HG03159 (cell line): ENCODE results near the gene LNX2.

Experiments
- ATAC-seq: cut with Tn5 transposase; IDR thresholded peaks from one replicate; pipeline ENCODE4 v1.9.1; 2021; ENCODE audit warnings: mild to moderate bottlenecking, moderate library complexity; ENCODE audit not compliant: unreplicated experiment

The LNX2 gene

DNA sequence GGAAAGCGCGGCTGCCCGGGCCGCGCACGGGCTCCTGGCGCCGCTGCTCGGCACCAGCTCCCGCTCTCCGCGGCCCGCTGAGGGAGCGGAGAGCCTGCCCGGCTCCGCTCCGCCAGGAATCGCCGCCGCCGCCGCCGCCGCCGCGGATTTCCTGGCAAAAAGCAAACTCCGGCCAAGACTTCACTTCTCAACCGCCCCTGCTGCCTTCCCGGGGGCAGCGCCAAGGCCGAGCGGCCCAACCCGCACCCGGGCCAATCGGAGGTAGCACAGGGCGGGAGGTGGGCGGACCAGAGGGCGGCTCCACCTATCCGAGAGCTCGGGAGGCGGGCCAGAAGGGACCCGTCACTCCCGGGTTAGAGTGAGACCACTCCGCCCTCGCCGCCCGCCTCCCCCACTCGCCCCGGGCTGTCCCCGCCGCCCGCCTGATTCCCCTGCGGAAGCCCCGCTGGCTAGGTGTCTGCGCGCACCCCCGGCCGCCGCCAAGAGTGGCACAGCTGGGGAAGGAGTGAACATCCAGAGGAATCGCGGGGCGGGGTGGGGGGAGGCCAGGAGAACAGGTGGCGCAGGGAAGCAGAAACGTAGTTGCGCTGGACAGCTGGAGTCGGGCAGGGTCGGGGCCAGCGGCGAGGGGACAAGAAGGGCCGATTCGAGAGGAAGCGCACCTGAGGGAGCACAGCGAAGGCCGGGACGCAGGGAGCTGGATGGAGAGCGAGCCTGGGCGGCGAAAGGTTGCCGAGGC, at the start of gene LNX2:
TSS of gene LNX2 (minus strand) at position 153 of the 739 bp plus-strand sequence. CDS start 38,826 bp downstream, outside the sequence.
- peak; percentile 87 for ATAC-seq

DNA sequence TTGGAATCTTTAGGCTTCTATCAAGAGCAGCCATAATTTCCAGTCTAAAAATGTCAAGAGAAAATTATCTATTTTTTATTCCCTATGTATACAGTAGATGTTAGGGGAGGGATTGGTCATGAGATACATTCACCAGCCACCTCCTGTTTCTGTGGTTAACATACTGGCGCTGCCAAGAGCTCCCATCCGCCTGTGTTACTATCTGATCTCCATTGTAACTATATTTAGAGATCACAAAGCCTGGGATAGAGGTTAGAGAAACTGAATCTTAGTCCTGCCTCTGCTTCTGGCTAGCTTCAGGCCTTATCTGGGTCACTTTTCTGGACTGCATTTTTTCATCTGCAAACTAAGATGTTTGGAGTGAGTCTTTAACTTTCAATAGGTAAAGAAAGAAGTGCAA, 47.6 kb upstream of the LNX2 start:
- ATAC-seq, result no peak

DNA sequence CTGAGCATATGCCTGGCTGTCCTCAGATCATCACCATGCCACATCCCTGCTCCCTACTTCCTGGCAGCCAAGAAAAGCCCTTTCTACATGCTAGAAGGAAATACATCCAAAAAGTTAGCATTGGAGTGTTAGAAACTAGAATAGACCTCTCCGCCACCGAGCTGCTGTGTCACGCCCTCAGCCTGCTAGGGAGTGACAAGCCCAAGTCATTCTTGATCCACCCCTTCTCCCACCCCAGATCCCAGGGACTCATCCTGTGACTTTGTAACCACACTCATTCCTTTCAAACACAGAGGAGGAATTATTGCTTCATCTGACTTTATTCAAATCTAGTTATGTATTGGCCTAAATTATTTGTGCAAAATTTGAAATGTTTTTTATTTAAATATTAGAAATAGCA, 46.6 kb upstream of the LNX2 start:
- no peak for ATAC-seq

DNA sequence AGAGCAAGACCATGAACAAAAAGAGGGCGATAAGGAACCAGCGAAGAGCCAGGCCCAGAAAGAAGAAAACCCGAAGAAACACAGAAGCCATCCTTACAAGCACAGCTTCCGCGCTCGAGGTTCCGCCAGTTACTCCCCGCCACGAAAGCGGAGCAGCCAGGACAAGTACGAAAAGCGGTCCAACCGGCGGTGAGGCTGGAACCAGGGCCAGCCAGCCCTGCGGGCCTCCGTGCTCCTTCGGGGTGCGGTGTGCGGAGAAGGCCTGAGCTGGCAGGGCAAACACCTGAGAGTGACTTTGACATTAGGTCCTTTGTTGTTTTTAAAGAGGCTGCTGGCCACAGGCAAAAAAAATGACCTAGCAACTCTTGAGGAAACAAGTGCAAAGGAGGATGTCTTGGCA, 45.4 kb upstream of the LNX2 start:
- no peak for ATAC-seq

GRCh38 chr13:27665333-27665732, 45.0 kb upstream of the LNX2 start:
- no peak for ATAC-seq

DNA sequence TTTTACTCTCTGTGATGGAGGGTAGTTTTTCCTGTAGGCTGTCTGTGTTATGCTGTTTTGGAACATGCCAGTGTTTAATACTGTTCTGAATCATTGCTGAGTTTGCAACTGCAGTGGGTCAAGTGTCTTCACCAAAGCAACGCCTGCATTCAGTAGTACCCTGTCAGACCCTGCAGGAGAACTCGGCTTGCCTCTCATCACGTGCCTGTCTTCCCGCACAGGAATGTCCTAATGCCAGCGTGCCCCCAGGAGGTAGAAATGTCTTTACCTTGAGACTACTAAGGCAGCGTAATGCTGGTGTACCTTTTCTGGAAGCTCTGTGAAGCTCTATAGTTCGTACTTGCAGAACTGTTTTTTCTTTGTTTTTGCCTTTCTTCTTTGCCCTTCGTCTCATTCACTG, 43.6 kb upstream of the LNX2 start:
- ATAC-seq, result no peak

DNA sequence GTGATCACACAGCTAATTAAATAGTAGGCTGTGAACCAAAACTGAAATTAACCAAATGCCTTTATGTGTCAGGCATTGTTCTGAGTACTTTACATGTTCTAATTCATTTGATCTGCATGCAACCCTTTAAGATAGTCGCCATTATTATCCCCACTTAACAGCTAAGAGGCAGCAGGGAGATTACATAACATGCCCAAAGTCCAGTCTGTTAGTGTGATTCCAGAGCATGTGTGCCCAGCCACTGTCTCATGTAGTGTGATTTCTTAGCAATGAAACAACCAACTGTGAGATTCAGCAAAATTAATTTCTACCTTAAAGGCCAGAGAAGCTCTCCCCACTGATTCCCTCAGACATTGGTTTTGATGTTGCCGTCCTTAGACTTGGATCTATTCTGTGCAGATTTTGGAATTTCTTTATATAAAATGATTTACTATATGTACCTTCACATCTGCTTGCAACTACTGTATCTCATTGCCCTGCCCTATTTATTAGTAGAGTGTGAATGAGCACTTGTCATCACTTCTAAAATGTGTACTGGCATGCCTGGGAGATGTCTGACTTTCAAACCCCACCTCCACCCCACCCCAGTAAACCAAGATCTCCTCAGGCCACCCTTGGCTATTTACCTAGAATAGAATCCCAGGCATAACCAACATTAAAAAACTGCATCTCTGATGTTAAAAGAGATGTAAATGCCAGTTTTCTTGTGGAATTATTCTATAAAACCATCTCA, 42.6 kb upstream of the LNX2 start:
- no peak for ATAC-seq

DNA sequence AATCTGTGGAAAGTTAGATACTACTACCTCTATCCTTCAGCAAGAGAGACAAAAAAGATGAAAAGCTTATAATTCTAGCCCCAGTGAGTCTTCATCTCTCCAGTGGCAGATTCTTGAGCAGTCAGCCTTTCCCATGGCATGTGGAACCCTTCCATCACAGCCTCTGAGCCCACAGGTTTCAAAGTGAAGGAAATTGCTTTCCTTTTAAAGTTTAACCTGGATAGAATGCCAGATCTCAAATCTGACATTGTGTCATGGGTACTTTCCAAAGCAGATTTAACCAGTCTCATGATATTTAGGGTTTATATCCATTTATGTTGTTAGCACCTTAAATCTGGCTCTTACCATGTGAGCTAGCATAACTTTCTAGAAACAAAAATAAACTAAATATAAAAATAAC, 40.7 kb upstream of the LNX2 start:
- no peak for ATAC-seq

DNA sequence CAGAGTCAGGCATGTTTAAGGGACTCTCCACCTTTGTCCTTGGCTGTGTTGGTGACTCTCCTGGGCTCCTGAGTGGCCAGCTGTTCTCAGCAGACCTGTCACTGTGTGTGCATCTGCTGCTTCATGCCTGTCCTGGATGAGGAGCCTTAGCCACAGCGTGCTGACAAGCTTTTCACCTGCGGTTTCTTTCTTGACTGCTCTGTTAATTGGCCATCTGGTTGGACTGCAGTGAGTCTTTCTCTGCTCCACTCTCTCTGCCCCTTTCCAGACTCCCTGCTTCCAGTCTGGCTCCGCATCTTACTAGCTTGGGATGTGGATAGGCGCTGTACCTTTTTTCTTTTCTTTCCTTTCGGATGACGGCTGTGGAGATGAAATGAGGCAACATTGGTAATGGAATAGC, 40.2 kb upstream of the LNX2 start:
- ATAC-seq, result no peak

- ATAC-seq, result no peak
These were observed 39.0 kb upstream of the LNX2 start for GRCh38 chr13:27659145-27659865.

DNA sequence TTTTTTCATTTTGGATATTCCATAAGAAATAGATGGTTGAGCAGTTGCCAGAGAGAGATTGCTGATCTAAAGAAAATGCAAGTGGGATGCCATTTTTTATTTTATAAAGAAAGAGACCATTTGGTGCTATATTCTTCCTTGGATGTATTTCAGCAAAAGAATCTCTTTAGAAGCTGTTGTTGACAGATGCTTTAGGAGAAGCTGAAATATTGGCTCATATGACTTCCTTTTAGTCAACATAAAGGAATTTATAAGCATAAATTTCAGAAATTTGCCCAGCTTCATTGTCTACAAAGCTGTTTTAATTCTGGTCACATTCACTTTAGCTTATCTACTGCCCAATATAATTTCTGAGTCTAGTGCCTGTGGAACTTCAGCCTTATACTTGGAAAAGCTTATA, 38.2 kb upstream of the LNX2 start:
- ATAC-seq, result no peak

DNA sequence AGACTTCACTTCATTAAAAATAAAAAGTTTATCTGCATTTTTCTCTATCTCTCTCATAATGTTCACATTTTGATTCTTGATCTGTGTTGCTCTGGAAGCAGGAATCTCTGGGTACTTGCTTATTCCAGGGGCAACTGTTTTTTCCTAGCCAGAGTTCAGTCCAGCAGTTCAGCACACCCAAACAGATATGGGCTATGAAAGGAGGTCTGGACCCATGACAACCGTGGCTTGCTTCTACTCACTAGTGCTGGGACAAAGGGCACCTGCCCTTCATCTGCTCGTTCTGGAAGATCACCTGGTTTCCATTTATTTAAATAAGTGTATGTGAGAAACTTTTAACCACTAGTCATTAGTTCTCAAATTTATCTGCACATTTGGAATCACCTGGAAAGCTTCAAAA, 37.4 kb upstream of the LNX2 start:
- ATAC-seq, result no peak

- ATAC-seq, result no peak
These were observed 34.5 kb upstream of the LNX2 start for GRCh38 chr13:27654816-27655215.

- ATAC-seq, result no peak
These were observed 33.7 kb upstream of the LNX2 start for GRCh38 chr13:27654059-27654458.

- no peak for ATAC-seq
These were observed 30.0 kb upstream of the LNX2 start for GRCh38 chr13:27650312-27650711.

DNA sequence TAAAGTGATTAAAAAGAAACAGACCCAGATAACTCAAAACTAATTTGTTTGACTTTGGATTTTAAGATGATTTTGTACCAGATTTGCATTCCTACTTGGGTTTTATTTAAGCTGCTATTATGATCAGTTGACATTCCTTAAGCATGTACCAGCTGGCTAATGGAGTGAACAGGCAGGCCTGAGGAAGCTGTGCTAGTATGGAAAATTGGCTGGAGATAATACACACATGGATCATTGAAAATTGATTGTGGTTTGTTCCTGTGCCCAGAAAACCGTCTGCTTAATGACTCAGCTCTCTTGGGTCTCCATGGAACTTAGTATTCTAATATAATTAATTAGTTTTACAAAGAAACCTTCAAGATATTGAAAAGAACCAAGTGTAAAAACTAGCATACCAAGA, 24.0 kb upstream of the LNX2 start:
- no peak for ATAC-seq

DNA sequence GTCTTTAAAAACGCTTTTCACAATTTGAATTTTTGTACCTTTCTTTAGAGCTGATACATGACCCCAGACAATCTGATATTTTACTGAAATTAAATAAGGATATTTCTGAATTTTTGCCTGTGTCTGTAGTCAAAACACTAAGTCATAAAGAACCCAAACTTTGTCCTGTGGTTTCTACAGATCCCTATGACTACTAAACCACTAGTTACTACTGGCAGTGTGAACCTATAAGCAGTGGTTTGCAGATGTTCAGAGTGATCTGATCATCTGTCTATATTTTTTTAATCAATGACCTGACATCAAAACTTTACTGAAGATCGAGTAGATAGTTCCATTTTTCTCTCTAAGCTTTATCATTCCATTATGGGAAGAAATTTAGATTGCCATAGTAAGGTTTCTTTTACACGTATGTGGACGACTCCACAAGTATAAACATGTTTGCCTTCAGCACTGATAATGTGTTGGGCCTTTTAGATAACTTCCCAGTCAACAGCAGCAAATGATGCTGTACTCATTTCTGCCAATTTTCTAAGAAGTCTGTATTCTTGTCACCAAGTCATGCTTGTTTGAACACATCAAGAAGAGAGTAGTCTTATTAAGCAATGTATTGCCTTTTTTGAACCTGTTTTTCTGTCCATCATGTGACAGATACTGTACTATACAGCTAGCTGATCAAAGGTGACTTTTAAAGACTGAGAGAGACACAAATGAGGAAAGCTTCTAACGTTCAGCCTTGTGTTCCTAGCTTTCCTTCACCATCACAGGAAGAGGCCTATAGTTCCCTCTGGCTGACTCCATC, 23.2 kb upstream of the LNX2 start:
- ATAC-seq, result no peak

DNA sequence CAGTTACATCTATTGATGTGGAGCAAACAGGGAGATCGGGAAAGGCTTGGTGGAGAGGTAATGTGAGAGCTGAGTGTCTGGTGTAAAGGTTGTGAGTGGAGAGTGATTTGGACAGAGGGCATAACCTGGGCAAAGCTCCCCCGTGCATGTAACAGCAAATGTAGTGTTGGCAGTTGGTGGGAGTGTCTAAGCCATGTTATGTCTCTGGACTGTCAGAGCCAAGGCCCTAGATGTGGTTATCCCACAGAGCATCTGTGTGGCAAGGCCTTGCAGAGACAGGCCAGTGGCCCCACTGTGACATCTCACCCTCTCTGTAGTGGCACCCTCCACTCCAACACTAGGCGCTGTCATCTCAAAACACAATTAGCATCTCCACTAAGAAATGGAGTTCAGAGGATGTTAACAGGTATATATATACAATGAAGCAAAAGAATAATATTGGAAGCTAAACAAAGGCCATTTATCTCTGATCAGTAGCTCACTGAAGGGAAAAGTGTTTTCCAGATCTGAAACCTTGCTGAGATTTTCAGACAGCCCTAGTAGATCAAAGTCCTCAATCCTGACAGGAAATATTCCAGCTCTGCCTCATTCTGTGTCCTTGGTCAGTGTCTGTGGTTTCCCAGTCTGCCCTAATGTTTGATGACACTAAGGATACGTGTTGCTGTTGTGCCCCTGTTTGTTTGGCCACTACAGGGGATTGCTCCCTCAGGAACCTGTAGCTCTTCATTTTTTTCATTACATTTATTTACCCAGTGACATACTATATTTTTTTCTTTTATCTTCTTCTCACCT, 21.6 kb upstream of the LNX2 start:
- ATAC-seq, result no peak

DNA sequence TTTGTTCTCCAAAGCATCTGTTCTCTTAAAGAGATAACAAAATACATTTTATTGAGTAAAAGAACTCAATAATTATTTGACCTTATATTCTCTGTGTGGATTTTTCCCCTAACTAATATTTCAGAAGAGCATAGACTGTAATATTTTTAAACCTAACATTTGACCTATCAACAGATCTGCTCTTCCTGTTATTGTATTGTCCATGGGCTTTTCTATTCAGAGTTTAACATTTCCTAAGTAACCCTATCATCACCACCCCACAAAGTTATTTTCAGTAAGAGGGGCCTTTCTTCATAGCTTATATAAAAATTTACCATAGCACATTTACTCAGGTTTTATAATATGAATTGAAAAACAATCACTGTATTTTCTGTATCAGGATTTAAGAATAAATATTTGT, 18.9 kb upstream of the LNX2 start:
- ATAC-seq, result no peak

DNA sequence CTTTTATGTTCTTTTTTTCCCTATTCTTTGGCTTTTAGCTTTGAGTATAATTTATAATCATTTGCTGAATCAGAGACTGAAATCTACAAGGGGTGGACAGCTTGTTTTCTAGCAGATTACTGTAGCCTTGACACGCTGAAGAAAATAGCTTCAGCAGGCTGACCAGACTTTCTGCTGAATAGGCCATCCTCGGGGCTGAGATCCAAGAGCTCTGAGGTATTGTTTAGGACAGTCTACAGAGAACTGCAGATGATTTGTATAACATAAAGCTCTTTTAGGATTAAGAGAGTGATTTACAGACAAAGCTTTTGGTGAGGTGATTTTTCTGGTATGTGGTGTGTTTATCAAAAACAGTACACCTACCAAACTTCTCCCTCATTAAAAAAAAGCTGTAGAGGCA, 18.2 kb upstream of the LNX2 start:
- no peak for ATAC-seq
